ENCODE results near the gene HIPK2.

DNA sequence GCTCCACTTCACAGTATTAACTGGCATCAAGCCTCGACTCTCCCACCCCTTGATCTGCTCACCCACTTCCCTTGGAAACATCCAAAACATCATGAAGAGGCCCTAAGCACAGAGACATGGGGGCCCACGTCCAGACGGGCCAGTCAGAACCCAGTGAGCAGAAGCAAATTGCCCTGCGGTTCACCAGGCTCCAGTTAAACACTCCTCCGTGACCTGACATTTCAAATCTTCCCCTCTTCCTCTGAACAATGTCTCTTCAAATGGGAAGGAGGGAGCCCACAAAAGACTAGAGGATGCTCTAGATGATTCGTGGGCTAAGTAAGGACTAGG, 209.5 kb downstream of the HIPK2 start:
- TF ChIP-seq, protein P1, sequence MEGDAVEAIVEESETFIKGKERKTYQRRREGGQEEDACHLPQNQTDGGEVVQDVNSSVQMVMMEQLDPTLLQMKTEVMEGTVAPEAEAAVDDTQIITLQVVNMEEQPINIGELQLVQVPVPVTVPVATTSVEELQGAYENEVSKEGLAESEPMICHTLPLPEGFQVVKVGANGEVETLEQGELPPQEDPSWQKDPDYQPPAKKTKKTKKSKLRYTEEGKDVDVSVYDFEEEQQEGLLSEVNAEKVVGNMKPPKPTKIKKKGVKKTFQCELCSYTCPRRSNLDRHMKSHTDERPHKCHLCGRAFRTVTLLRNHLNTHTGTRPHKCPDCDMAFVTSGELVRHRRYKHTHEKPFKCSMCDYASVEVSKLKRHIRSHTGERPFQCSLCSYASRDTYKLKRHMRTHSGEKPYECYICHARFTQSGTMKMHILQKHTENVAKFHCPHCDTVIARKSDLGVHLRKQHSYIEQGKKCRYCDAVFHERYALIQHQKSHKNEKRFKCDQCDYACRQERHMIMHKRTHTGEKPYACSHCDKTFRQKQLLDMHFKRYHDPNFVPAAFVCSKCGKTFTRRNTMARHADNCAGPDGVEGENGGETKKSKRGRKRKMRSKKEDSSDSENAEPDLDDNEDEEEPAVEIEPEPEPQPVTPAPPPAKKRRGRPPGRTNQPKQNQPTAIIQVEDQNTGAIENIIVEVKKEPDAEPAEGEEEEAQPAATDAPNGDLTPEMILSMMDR (IDR thresholded peaks at IDR 0.05) = no peak
- no peak for TF ChIP-seq POLR2A (IDR thresholded peaks at IDR 0.05)
